Panc1 (cell line): ENCODE results near the gene PDPN. TPM values are rescaled to one million over a fixed set of nuclear protein-coding genes. Genes with fewer than 3 reads are reported as not detected.

Experiments
- ATAC-seq: fragments of 200-7000 bp; cut with Tn5 transposase; 2 replicates; pipeline ENCODE4 v1.9.1; 2020; ENCODE audit warnings: mild to moderate bottlenecking, moderate library complexity
- BruUV-seq: library from RNA; stranded (reverse); fragments of 400-500 nt; replicated peaks from 2 replicates; lab custom pipeline; 2021; lab: Mats Ljungman, UMichigan
- CTCF ChIA-PET: fragments of 300-600 bp; sonication (Branson Sonifier 250); formaldehyde crosslinking; loops from one replicate; lab custom pipeline; 2022; ENCODE audit warnings: antibody characterized with exemption; lab: Charles Lee
- POLR2A ChIA-PET: fragments of 300-600 bp; sonication (Branson Sonifier 250); formaldehyde crosslinking; loops from one replicate; lab custom pipeline; 2022; ENCODE audit warnings: antibody characterized with exemption; lab: Charles Lee
- DNase-seq: peaks from one replicate; pipeline ENCODE4 v3.0.0-alpha.2; 2010; ENCODE audit warnings: low read depth, low spot score
- H3K27ac ChIP-seq: 2 replicates; pipeline ENCODE4 v1.5.1; 2011; ENCODE audit warnings: mild to moderate bottlenecking, low read length, inconsistent platforms
- H3K27me3 ChIP-seq: fragments of 200-500 bp; sonication (Bioruptor generic); 2 replicates; pipeline ENCODE4 v1.6.0; 2014; ENCODE audit warnings: low read length, inconsistent platforms; ENCODE audit not compliant: control insufficient read depth, insufficient read depth
- H3K36me3 ChIP-seq: fragments of 200-500 bp; sonication (Bioruptor generic); 2 replicates; pipeline ENCODE4 v1.5.1; 2014; ENCODE audit warnings: inconsistent platforms, mild to moderate bottlenecking, low read length, moderate library complexity; ENCODE audit not compliant: control insufficient read depth, insufficient read depth
- H3K4me1 ChIP-seq: 2 replicates; pipeline ENCODE4 v1.5.1; 2011; ENCODE audit warnings: inconsistent platforms, mild to moderate bottlenecking, low read length, moderate library complexity; ENCODE audit not compliant: control insufficient read depth, insufficient read depth
- H3K4me3 ChIP-seq, 2 experiments: 2 replicates each; pipeline ENCODE4 v1.5.1; 2011 to 2012; ENCODE audit warnings: low read depth in 2 of 2, low read length in 2 of 2, mild to moderate bottlenecking in 2 of 2, inconsistent platforms in 1 of 2, moderate library complexity in 1 of 2
- H3K9me3 ChIP-seq: fragments of 200-500 bp; sonication (Bioruptor generic); 2 replicates; pipeline ENCODE4 v1.5.1; 2014; ENCODE audit warnings: low read depth, mild to moderate bottlenecking, inconsistent platforms, low read length, moderate library complexity; ENCODE audit not compliant: control insufficient read depth, insufficient read depth
- CTCF ChIP-seq: fragments of 450-650 bp; IDR thresholded peaks from 2 replicates; pipeline ENCODE4 v1.5.1; 2017; ENCODE audit warnings: mild to moderate bottlenecking
- POLR2AphosphoS5 ChIP-seq: IDR thresholded peaks from 2 replicates; pipeline ENCODE4 v1.6.1; 2012; ENCODE audit warnings: mild to moderate bottlenecking, low read depth, low read length, moderate library complexity
- REST ChIP-seq, 2 experiments: IDR thresholded peaks; 2 replicates each; pipeline ENCODE4 v1.6.1; 2011 to 2012; ENCODE audit warnings: low read depth in 2 of 2, control low read depth in 1 of 2, low read length in 1 of 2, mild to moderate bottlenecking in 1 of 2, moderate library complexity in 1 of 2; ENCODE audit not compliant: insufficient read depth in 1 of 2
- SIN3A ChIP-seq: IDR thresholded peaks from 2 replicates; pipeline ENCODE4 v1.6.1; 2012; ENCODE audit warnings: low read depth, mild to moderate bottlenecking, low read length, moderate library complexity, borderline replicate concordance; ENCODE audit not compliant: insufficient read depth
- TCF7L2 ChIP-seq: IDR thresholded peaks from 2 replicates; pipeline ENCODE4 v1.6.1; 2011; ENCODE audit warnings: mild to moderate bottlenecking, low read depth, low read length, inconsistent platforms
- in situ Hi-C: cut with HindIII; loops from 2 replicates; pipeline ENCODE4 v1.10.0; 2016; ENCODE audit warnings: low sequenced_read_pairs, low pct_unique_long_range_greater_than_20kb
- intact Hi-C: fragments of 100-400 bp; cut with micrococcal nuclease; formaldehyde crosslinking; loops from one replicate; pipeline ENCODE4 v1.10.0; 2022; ENCODE audit not compliant: unreplicated experiment
- total RNA-seq: library from RNA; stranded (reverse); gene quantifications from one replicate; pipeline ENCODE4 v1.2.1, GENCODE V29; 2021; ENCODE audit not compliant: unreplicated experiment

The PDPN gene
- total RNA-seq, 1 experiment from 2014 or later: 0.28 TPM

- in situ Hi-C loops (no loop called here), intact Hi-C loops (no loop called here)
- Histone ChIP-seq H3K36me3 (no peaks in the 10 kb centered on the region; the same call in 1 of the 2 replicates), H3K9me3 (no peaks in the 10 kb centered on the region), H3K4me1 (no peaks in the 10 kb centered on the region), H3K27ac (no peak overlapping the region), H3K27me3 (no peaks in the 10 kb centered on the region), H3K4me3 (no peak overlapping the region)
- ChIA-PET POLR2A (no interaction called here), CTCF (no interaction called here)
- TF ChIP-seq SIN3A (no peak), REST (IDR thresholded peaks at IDR 0.05; ENCODE audit: insufficient read depth in 1 of 2, low read depth in 2 of 2, low read length in 1 of 2) (no peak), TCF7L2 (no peak), POLR2AphosphoS5 (no peak), CTCF (no peak)
- no TSS peak for BruUV-seq
- ATAC-seq: no peak
- DNase-seq: no peak
These were observed 59.4 kb downstream of the PDPN start for GRCh38 chr1:13643017-13643416.

GRCh38 chr1:13646521-13646920, 62.9 kb downstream of the PDPN start:
- BruUV-seq: no TSS peak
- CTCF ChIA-PET: interaction anchor here (0.7 kb wide), 1 partner anchor 183 kb away, joined by 5 read pairs; no protein-coding TSS in a partner anchor

More at GRCh38 chr1:13646521-13646920, 62.9 kb downstream of the PDPN start:
- H3K27ac ChIP-seq: no peak overlapping the region
- TF ChIP-seq SIN3A (no peak), POLR2AphosphoS5 (no peak), CTCF (no peak), REST (IDR thresholded peaks at IDR 0.05; ENCODE audit: insufficient read depth in 1 of 2, low read depth in 2 of 2, low read length in 1 of 2) (no peak), TCF7L2 (no peak)
- DNase-seq (no peak), ATAC-seq (no peak)
- in situ Hi-C loops: no loop called here
- H3K27me3 ChIP-seq: 0 out of 2 replicates have a peak, but pooled peaks cover 2% of the 10 kb centered on the region
- POLR2A ChIA-PET: no interaction called here
- no peaks in the 10 kb centered on the region for H3K9me3 ChIP-seq
- H3K4me1 ChIP-seq: no peaks in the 10 kb centered on the region
- intact Hi-C loops: no loop called here
- H3K36me3 ChIP-seq: no peaks in the 10 kb centered on the region; the same call in 1 of the 2 replicates
- no peak overlapping the region for H3K4me3 ChIP-seq
